H9 (cell line): ENCODE results near the gene ROBO2. TPM values are rescaled to one million over a fixed set of nuclear protein-coding genes. Genes with fewer than 3 reads are reported as not detected.

ENCODE experiments used
- DNase-seq: peaks from one replicate; pipeline ENCODE4 v3.0.0-alpha.2; 2017
- H2AFZ ChIP-seq: one replicate; pipeline ENCODE4 v1.6.1; 2013; ENCODE audit warnings: mild to moderate bottlenecking, low read length, control low read depth, moderate library complexity
- H2AK5ac ChIP-seq: 2 replicates; pipeline ENCODE4 v1.6.1; 2013; ENCODE audit warnings: low read length, control low read depth, mixed read lengths; ENCODE audit not compliant: insufficient read length
- H2BK120ac ChIP-seq: one replicate; pipeline ENCODE4 v1.6.1; 2013; ENCODE audit warnings: low read depth, mild to moderate bottlenecking, low read length, control low read depth, inconsistent platforms; ENCODE audit not compliant: poor library complexity, severe bottlenecking
- H2BK12ac ChIP-seq: 2 replicates; pipeline ENCODE4 v1.6.1; 2013; ENCODE audit warnings: low read length, control low read depth, mixed read lengths, low read depth; ENCODE audit not compliant: insufficient read length
- H2BK15ac ChIP-seq: 2 replicates; pipeline ENCODE4 v1.6.1; 2013; ENCODE audit warnings: low read depth, low read length, control low read depth
- H2BK20ac ChIP-seq: one replicate; pipeline ENCODE4 v1.6.1; 2013; ENCODE audit warnings: low read depth, mild to moderate bottlenecking, low read length, control low read depth, inconsistent platforms; ENCODE audit not compliant: poor library complexity, severe bottlenecking
- H2BK5ac ChIP-seq: 2 replicates; pipeline ENCODE4 v1.6.1; 2013; ENCODE audit warnings: low read length, control low read depth, mixed read lengths; ENCODE audit not compliant: insufficient read length
- H3K14ac ChIP-seq: 2 replicates; pipeline ENCODE4 v1.6.1; 2013; ENCODE audit warnings: low read length, control low read depth; ENCODE audit not compliant: insufficient read depth
- H3K18ac ChIP-seq: 2 replicates; pipeline ENCODE4 v1.6.1; 2013; ENCODE audit warnings: low read depth, mild to moderate bottlenecking, mixed read lengths, low read length, control low read depth; ENCODE audit not compliant: insufficient read length
- H3K23ac ChIP-seq: 2 replicates; pipeline ENCODE4 v1.6.1; 2013; ENCODE audit warnings: low read length, control low read depth, mixed read lengths, low read depth; ENCODE audit not compliant: insufficient read length
- H3K23me2 ChIP-seq: 2 replicates; pipeline ENCODE4 v1.6.1; 2013; ENCODE audit warnings: low read depth, mild to moderate bottlenecking, mixed read lengths, low read length, control low read depth; ENCODE audit not compliant: insufficient read length, poor library complexity, severe bottlenecking
- H3K27ac ChIP-seq: 2 replicates; pipeline ENCODE4 v1.5.1; 2013; ENCODE audit warnings: low read length, control low read depth, mixed read lengths, low read depth; ENCODE audit not compliant: insufficient read length
- H3K27me3 ChIP-seq: 2 replicates; pipeline ENCODE4 v1.6.1; 2013; ENCODE audit warnings: low read length, control low read depth, inconsistent platforms; ENCODE audit not compliant: insufficient read depth
- H3K4ac ChIP-seq: 2 replicates; pipeline ENCODE4 v1.6.1; 2013; ENCODE audit warnings: low read depth, mild to moderate bottlenecking, control low read depth, inconsistent platforms, low read length, moderate library complexity
- H3K4me1 ChIP-seq: 2 replicates; pipeline ENCODE4 v1.6.1; 2013; ENCODE audit warnings: low read length, control low read depth, inconsistent platforms; ENCODE audit not compliant: insufficient read depth
- H3K4me2 ChIP-seq: 2 replicates; pipeline ENCODE4 v1.6.1; 2013; ENCODE audit warnings: low read length, control low read depth, mixed read lengths; ENCODE audit not compliant: insufficient read length, insufficient read depth
- H3K56ac ChIP-seq: 2 replicates; pipeline ENCODE4 v1.6.1; 2013; ENCODE audit warnings: low read depth, mild to moderate bottlenecking, mixed read lengths, low read length, control low read depth; ENCODE audit not compliant: insufficient read length
- H3K79me1 ChIP-seq: 2 replicates; pipeline ENCODE4 v1.6.1; 2013; ENCODE audit warnings: low read depth, mild to moderate bottlenecking, moderate library complexity, low read length, control low read depth, inconsistent platforms; ENCODE audit not compliant: insufficient read depth, poor library complexity, severe bottlenecking
- H3K79me2 ChIP-seq: 2 replicates; pipeline ENCODE4 v1.6.1; 2013; ENCODE audit warnings: low read length, control low read depth, inconsistent platforms; ENCODE audit not compliant: insufficient read depth
- H3K9ac ChIP-seq: 2 replicates; pipeline ENCODE4 v1.6.1; 2013; ENCODE audit warnings: low read length, control low read depth, mixed read lengths; ENCODE audit not compliant: insufficient read length; ENCODE audit errors: extremely low read depth
- H3K9me3 ChIP-seq: one replicate; pipeline ENCODE4 v1.6.1; 2013; ENCODE audit warnings: low read depth, low read length, inconsistent platforms; ENCODE audit not compliant: control insufficient read depth
- H3T11ph ChIP-seq: one replicate; pipeline ENCODE4 v1.6.1; 2013; ENCODE audit warnings: mild to moderate bottlenecking, low read length, control low read depth, inconsistent platforms
- H4K20me1 ChIP-seq: one replicate; pipeline ENCODE4 v1.6.1; 2013; ENCODE audit not compliant: control insufficient read depth, insufficient read length, insufficient read depth
- H4K5ac ChIP-seq: 2 replicates; pipeline ENCODE4 v1.6.1; 2013; ENCODE audit warnings: low read depth, mild to moderate bottlenecking, mixed read lengths, low read length, control low read depth; ENCODE audit not compliant: insufficient read length
- H4K8ac ChIP-seq: replicated peaks from 2 replicates; pipeline ENCODE4 v1.6.1; 2013; ENCODE audit warnings: low read length, control low read depth, mixed read lengths, low read depth; ENCODE audit not compliant: insufficient read length
- H4K91ac ChIP-seq: 2 replicates; pipeline ENCODE4 v1.6.1; 2013; ENCODE audit warnings: low read depth, mild to moderate bottlenecking, moderate library complexity, mixed read lengths, low read length, control low read depth; ENCODE audit not compliant: insufficient read length
- H3K27ac Mint-ChIP-seq, 3 experiments: 2 replicates in 2 of 3; 3 replicates in 1 of 3; pipeline ENCODE4 v1.8.0; 2020 to 2021; ENCODE audit warnings: mixed read lengths in 3 of 3, mild to moderate bottlenecking in 1 of 3, moderate library complexity in 1 of 3
- H3K27me3 Mint-ChIP-seq: 2 replicates; pipeline ENCODE4 v1.8.0; 2021; ENCODE audit warnings: low read depth, mild to moderate bottlenecking, moderate library complexity, mixed read lengths
- H3K36me3 Mint-ChIP-seq, 3 experiments: 2 replicates in 2 of 3; 3 replicates in 1 of 3; pipeline ENCODE4 v1.8.0; 2020 to 2021; ENCODE audit warnings: low read depth in 3 of 3, mixed read lengths in 3 of 3; ENCODE audit not compliant: insufficient read depth in 1 of 3
- H3K4me1 Mint-ChIP-seq, 2 experiments: 2 replicates each; pipeline ENCODE4 v1.8.0; 2020; ENCODE audit warnings: mixed read lengths in 2 of 2
- H3K4me3 Mint-ChIP-seq, 2 experiments: 2 replicates in 1 of 2; 3 replicates in 1 of 2; pipeline ENCODE4 v1.8.0; 2020 to 2021; ENCODE audit warnings: mild to moderate bottlenecking in 2 of 2, mixed read lengths in 2 of 2, moderate library complexity in 1 of 2
- H3K9me3 Mint-ChIP-seq, 2 experiments: 2 replicates in 1 of 2; 3 replicates in 1 of 2; pipeline ENCODE4 v1.8.0; 2020; ENCODE audit warnings: mild to moderate bottlenecking in 2 of 2, mixed read lengths in 2 of 2, moderate library complexity in 1 of 2
- WGBS: extraction: QIAGEN DNeasy Blood & Tissue Kit; methylation state at CpG from one replicate; pipeline ENCODE4 v1.1.7; 2013; ENCODE audit warnings: missing lambda C conversion rate, low lambda C conversion rate, mixed read lengths; ENCODE audit not compliant: insufficient read length; ENCODE audit errors: extremely low coverage; 5-methylcytosine and 5-hydroxymethylcytosine counted together
- total RNA-seq: library from RNA; stranded (reverse); gene quantifications from 2 replicates; pipeline ENCODE4 v1.2.1, GENCODE V29; 2021
- TF ChIP-seq, protein P1 (sequence below): fragments of 200-600 bp; sonication (generic); conservative IDR thresholded peaks from 3 replicates; pipeline ENCODE4 v1.8.0; 2021; ENCODE audit warnings: antibody characterized with exemption, mild to moderate bottlenecking

The ROBO2 gene
- total RNA-seq, 1 experiment from 2014 or later: 2.3 TPM

- H2BK5ac ChIP-seq: no peak overlapping the region
- H3K56ac ChIP-seq: no peak overlapping the region
- no peak overlapping the region for H3K23ac ChIP-seq
- H2BK120ac ChIP-seq: no peak overlapping the region
- H4K8ac ChIP-seq: no peak overlapping the region
- H2AFZ ChIP-seq: no peak overlapping the region
- DNase-seq: no peak
- H3K79me2 ChIP-seq: no peaks in the 10 kb centered on the region
- no peak overlapping the region for H3K4me2 ChIP-seq
- H3K14ac ChIP-seq: no peak overlapping the region
- no peak overlapping the region for H3T11ph ChIP-seq
- peaks cover 3 to 6% of the 10 kb centered on the region in 2 experiments; a peak in 2 of 4 replicates for H3K4me1 Mint-ChIP-seq
- H2BK15ac ChIP-seq: no peak overlapping the region
- H3K18ac ChIP-seq: no peak overlapping the region
- H3K27ac Mint-ChIP-seq: no peak overlapping the region
- H3K4me3 Mint-ChIP-seq: no peak overlapping the region
- no peaks in the 10 kb centered on the region for H3K79me1 ChIP-seq
- no peaks in the 10 kb centered on the region; the same call in 1 of the 2 replicates for H3K4me1 ChIP-seq
- H3K27me3 Mint-ChIP-seq: no peaks in the 10 kb centered on the region
- H3K27me3 ChIP-seq: no peaks in the 10 kb centered on the region
- H3K4ac ChIP-seq: no peak overlapping the region
- H4K91ac ChIP-seq: no peak overlapping the region
- no peak overlapping the region for H4K5ac ChIP-seq
- H4K20me1 ChIP-seq: no peaks in the 10 kb centered on the region
- no CpG with 5 or more reads among the region's 7 CpGs for WGBS
- H2BK20ac ChIP-seq: no peak overlapping the region
- H3K23me2 ChIP-seq: no peaks in the 10 kb centered on the region
- TF ChIP-seq, protein P1, sequence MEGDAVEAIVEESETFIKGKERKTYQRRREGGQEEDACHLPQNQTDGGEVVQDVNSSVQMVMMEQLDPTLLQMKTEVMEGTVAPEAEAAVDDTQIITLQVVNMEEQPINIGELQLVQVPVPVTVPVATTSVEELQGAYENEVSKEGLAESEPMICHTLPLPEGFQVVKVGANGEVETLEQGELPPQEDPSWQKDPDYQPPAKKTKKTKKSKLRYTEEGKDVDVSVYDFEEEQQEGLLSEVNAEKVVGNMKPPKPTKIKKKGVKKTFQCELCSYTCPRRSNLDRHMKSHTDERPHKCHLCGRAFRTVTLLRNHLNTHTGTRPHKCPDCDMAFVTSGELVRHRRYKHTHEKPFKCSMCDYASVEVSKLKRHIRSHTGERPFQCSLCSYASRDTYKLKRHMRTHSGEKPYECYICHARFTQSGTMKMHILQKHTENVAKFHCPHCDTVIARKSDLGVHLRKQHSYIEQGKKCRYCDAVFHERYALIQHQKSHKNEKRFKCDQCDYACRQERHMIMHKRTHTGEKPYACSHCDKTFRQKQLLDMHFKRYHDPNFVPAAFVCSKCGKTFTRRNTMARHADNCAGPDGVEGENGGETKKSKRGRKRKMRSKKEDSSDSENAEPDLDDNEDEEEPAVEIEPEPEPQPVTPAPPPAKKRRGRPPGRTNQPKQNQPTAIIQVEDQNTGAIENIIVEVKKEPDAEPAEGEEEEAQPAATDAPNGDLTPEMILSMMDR: no peak
- no peak overlapping the region for H2BK12ac ChIP-seq
- H3K9ac ChIP-seq: no peak overlapping the region
- no peak overlapping the region for H3K27ac ChIP-seq
- peaks cover 0 to 2% of the 10 kb centered on the region in 2 experiments; a peak in 1 of 5 replicates for H3K9me3 Mint-ChIP-seq
- H2AK5ac ChIP-seq: no peak overlapping the region
- H3K36me3 Mint-ChIP-seq: no peaks in the 10 kb centered on the region; a peak in 1 of 7 replicates
- no peaks in the 10 kb centered on the region for H3K9me3 ChIP-seq
Measured at GRCh38 chr3:77247817-77248216, 207.9 kb downstream of the ROBO2 start.
